Measurements from ENCODE around the gene UBA1. TPM values are rescaled to one million over a fixed set of nuclear protein-coding genes. Genes with fewer than 3 reads are reported as not detected.

Gene UBA1
- total RNA-seq, 4 donors from 2014 or later = 145 to 182 (median 163) TPM

GRCh38 chrX:47230136-47230868 is 36.7 kb downstream of the UBA1 start:
- WGBS, 2 donors (ENCODE audit: low coverage in 1 of 2) = 80 to 93% methylated on average over 1 to 5 of the region's 5 CpGs
- H3K9me3 ChIP-seq = no peaks in the 10 kb centered on the region
- H3K27me3 ChIP-seq = no peaks in the 10 kb centered on the region
- H3K4me3 ChIP-seq = no peak overlapping the region
- intact Hi-C loops (cut with DNase I; ENCODE audit: low total_unique reads) = no loop called here
- H3K36me3 ChIP-seq = peaks cover 0 to 7% (median 0%) of the 10 kb centered on the region in 4 donors
- peaks cover 0 to 6% (median 4%) of the 10 kb centered on the region in 4 donors for H3K4me1 ChIP-seq
- DNase-seq = no peak
- TF ChIP-seq POLR2AphosphoS5 (IDR thresholded peaks at IDR 0.05) (no peak), CTCF (IDR thresholded peaks at IDR 0.05) (no peak), POLR2A (IDR thresholded peaks at IDR 0.05) (no peak), EP300 (IDR thresholded peaks at IDR 0.05; ENCODE audit: low read depth) (no peak)
- H3K27ac ChIP-seq = no peak overlapping the region
- in situ Hi-C loops (cut with MboI; ENCODE audit: low pct_ligation_motif_present in 1 of 4, low pct_unique_long_range_greater_than_20kb in 1 of 4, low sequenced_read_pairs in 3 of 4) = no loop called here

- peaks cover 0 to 6% (median 4%) of the 10 kb centered on the region in 4 donors for H3K4me1 ChIP-seq
Observed at GRCh38 chrX:47231167-47231566, 37.5 kb downstream of the UBA1 start.

GRCh38 chrX:47232197-47232802 is 38.7 kb downstream of the UBA1 start:
- WGBS, 2 donors (ENCODE audit: low coverage in 1 of 2) = 76% methylated on average over 8 of the region's 8 CpGs; no CpG with 5 or more reads in 1 of the 2 donors
- H3K36me3 ChIP-seq = no peaks in the 10 kb centered on the region
- peaks cover 0 to 6% (median 4%) of the 10 kb centered on the region in 4 donors for H3K4me1 ChIP-seq
- DNase-seq = no peak
- H3K9me3 ChIP-seq = no peaks in the 10 kb centered on the region
- intact Hi-C loops (cut with DNase I; ENCODE audit: low total_unique reads) (no loop called here), in situ Hi-C loops (cut with MboI; ENCODE audit: low pct_ligation_motif_present in 1 of 4, low pct_unique_long_range_greater_than_20kb in 1 of 4, low sequenced_read_pairs in 3 of 4) (no loop called here)
- peak overlapping the region; percentile 56 to 83 (median 70) for H3K4me3 ChIP-seq
- H3K27me3 ChIP-seq = no peaks in the 10 kb centered on the region
- peak overlapping the region; percentile 94 to 99 (median 97) for H3K27ac ChIP-seq
- TF ChIP-seq EP300 (IDR thresholded peaks at IDR 0.05; ENCODE audit: low read depth) (no peak), CTCF (IDR thresholded peaks at IDR 0.05) (no peak), POLR2A (IDR thresholded peaks at IDR 0.05) (no peak), POLR2AphosphoS5 (IDR thresholded peaks at IDR 0.05) (no peak)

More at GRCh38 chrX:47231167-47231566, 37.5 kb downstream of the UBA1 start:
- H3K27me3 ChIP-seq = no peaks in the 10 kb centered on the region
- H3K9me3 ChIP-seq = no peaks in the 10 kb centered on the region
- no peak for TF ChIP-seq EP300 (IDR thresholded peaks at IDR 0.05; ENCODE audit: low read depth)
- TF ChIP-seq POLR2AphosphoS5 (IDR thresholded peaks at IDR 0.05) = no peak
- TF ChIP-seq CTCF (IDR thresholded peaks at IDR 0.05) = no peak
- no peak for TF ChIP-seq POLR2A (IDR thresholded peaks at IDR 0.05)
- 64 to 100% methylated on average over 1 to 2 of the region's 2 CpGs for WGBS, 2 donors (ENCODE audit: low coverage in 1 of 2)
- intact Hi-C loops (cut with DNase I; ENCODE audit: low total_unique reads) (no loop called here), in situ Hi-C loops (cut with MboI; ENCODE audit: low pct_ligation_motif_present in 1 of 4, low pct_unique_long_range_greater_than_20kb in 1 of 4, low sequenced_read_pairs in 3 of 4) (no loop called here)
- H3K27ac ChIP-seq = no peak overlapping the region
- H3K4me3 ChIP-seq = no peak overlapping the region
- H3K36me3 ChIP-seq = peaks cover 0 to 7% (median 0%) of the 10 kb centered on the region in 4 donors
- no peak for DNase-seq

GRCh38 chrX:47232803-47233332 is 39.2 kb downstream of the UBA1 start, which contains the start of gene USP11:
TSS of gene USP11 (plus strand) at chrX:47233009. CDS start at chrX:47233044, 35 bp downstream.
- Histone ChIP-seq H3K9me3 (no peaks in the 10 kb centered on the region), H3K4me3 (peak within 1 kb of the TSS; percentile 56 to 83 (median 70)), H3K4me1 (peaks cover 0 to 6% (median 4%) of the 10 kb centered on the region in 4 donors), H3K27ac (peak within 1 kb of the TSS; percentile 94 to 99 (median 97)), H3K36me3 (no peaks in the 10 kb centered on the region), H3K27me3 (no peaks in the 10 kb centered on the region)
- intact Hi-C loops (cut with DNase I; ENCODE audit: low total_unique reads) = no loop called here
- WGBS, 2 donors (ENCODE audit: low coverage in 1 of 2) = 40% methylated on average over 46 of the region's 46 CpGs; no CpG with 5 or more reads in 1 of the 2 donors
- in situ Hi-C loops (cut with MboI; ENCODE audit: low pct_ligation_motif_present in 1 of 4, low pct_unique_long_range_greater_than_20kb in 1 of 4, low sequenced_read_pairs in 3 of 4) = no loop called here
- TF ChIP-seq POLR2AphosphoS5 (IDR thresholded peaks at IDR 0.05) = peak; percentile 17 to 82 (median 59)
- TF ChIP-seq EP300 (IDR thresholded peaks at IDR 0.05; ENCODE audit: low read depth) = no peak
- peak; percentile 82 for TF ChIP-seq POLR2A (IDR thresholded peaks at IDR 0.05)
- no peak for TF ChIP-seq CTCF (IDR thresholded peaks at IDR 0.05)
- DNase-seq = peak; percentile 50
